ENCODE data around the gene MCTP1.

DNA sequence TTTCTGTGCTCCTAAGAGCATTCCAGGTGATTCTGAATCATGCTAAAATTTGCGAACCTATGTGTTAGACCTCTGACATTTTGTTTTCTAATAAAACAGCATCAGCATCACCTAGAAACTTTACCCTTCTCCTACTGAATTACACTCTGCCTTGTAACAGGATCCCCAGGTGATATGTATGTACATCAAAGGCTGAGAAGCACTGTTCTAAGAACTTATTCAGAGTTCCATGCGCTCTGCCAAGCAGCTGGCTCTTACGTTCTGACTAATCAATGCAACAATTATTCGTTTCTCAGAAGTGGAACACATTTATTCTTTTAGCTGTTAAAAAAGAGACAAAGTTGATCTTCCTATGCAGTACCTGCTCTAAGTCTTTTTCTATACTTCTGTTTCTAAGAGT is 437.9 kb downstream of the MCTP1 start:
- TF ChIP-seq, protein P1, sequence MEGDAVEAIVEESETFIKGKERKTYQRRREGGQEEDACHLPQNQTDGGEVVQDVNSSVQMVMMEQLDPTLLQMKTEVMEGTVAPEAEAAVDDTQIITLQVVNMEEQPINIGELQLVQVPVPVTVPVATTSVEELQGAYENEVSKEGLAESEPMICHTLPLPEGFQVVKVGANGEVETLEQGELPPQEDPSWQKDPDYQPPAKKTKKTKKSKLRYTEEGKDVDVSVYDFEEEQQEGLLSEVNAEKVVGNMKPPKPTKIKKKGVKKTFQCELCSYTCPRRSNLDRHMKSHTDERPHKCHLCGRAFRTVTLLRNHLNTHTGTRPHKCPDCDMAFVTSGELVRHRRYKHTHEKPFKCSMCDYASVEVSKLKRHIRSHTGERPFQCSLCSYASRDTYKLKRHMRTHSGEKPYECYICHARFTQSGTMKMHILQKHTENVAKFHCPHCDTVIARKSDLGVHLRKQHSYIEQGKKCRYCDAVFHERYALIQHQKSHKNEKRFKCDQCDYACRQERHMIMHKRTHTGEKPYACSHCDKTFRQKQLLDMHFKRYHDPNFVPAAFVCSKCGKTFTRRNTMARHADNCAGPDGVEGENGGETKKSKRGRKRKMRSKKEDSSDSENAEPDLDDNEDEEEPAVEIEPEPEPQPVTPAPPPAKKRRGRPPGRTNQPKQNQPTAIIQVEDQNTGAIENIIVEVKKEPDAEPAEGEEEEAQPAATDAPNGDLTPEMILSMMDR (IDR thresholded peaks at IDR 0.05), result no peak
- no peak for TF ChIP-seq POLR2A (IDR thresholded peaks at IDR 0.05)
